ENCODE data around the gene HIBADH.

Gene HIBADH

GRCh38 chr7:27703181-27703580, 40.5 kb upstream of the HIBADH start:
- no peak for TF ChIP-seq CTCF (IDR thresholded peaks at IDR 0.05; ENCODE audit: extremely low read depth, missing control alignments)
- no peak for DNase-seq (ENCODE audit: low spot score)

- TF ChIP-seq CTCF (IDR thresholded peaks at IDR 0.05; ENCODE audit: extremely low read depth, missing control alignments) = no peak
- no peak for DNase-seq (ENCODE audit: low spot score)
These were observed 37.8 kb upstream of the HIBADH start for GRCh38 chr7:27700501-27700900.

- no peak for TF ChIP-seq CTCF (IDR thresholded peaks at IDR 0.05; ENCODE audit: extremely low read depth, missing control alignments)
- no peak for DNase-seq (ENCODE audit: low spot score)
These were observed 37.1 kb upstream of the HIBADH start for GRCh38 chr7:27699751-27700150.

- DNase-seq (ENCODE audit: low spot score) = peak; percentile 36
These were observed 35.3 kb upstream of the HIBADH start for GRCh38 chr7:27697861-27698430.

GRCh38 chr7:27695096-27695495, 32.4 kb upstream of the HIBADH start:
- no peak for TF ChIP-seq CTCF (IDR thresholded peaks at IDR 0.05; ENCODE audit: extremely low read depth, missing control alignments)
- DNase-seq (ENCODE audit: low spot score) = no peak

More at GRCh38 chr7:27697861-27698430, 35.3 kb upstream of the HIBADH start:
- TF ChIP-seq CTCF (IDR thresholded peaks at IDR 0.05; ENCODE audit: extremely low read depth, missing control alignments) = no peak

GRCh38 chr7:27693794-27694193, 31.1 kb upstream of the HIBADH start:
- TF ChIP-seq CTCF (IDR thresholded peaks at IDR 0.05; ENCODE audit: extremely low read depth, missing control alignments) = no peak
- no peak for DNase-seq (ENCODE audit: low spot score)

- TF ChIP-seq CTCF (IDR thresholded peaks at IDR 0.05; ENCODE audit: extremely low read depth, missing control alignments) = no peak
- no peak for DNase-seq (ENCODE audit: low spot score)
These were observed 28.0 kb upstream of the HIBADH start for GRCh38 chr7:27690649-27691048.
